GM19328 (cell line): Measurements from ENCODE around the gene ATR.

Source experiments
- ATAC-seq: cut with Tn5 transposase; IDR thresholded peaks from one replicate; pipeline ENCODE4 v1.9.1; 2021; ENCODE audit warnings: mild to moderate bottlenecking, moderate library complexity; ENCODE audit not compliant: unreplicated experiment

ATR gene

DNA sequence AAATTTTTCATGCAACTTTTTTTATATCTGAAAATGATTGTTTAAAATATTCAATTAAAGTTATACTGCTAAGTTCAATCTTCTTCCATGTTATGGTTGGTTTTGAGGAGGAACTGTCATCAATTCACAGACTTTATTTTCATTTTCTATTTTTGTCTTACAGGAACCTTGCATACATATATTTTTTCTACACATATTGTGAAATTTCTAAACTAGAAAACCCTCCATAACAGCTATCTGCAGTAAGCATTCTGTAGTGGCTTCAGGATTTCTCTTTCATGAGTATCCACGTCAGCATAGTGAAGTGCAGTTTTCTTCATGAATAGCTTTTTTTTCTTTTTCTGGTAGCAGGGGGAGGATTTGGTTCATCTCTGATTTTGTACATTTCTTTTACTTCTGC is 48.2 kb downstream of the ATR start:
- no peak for ATAC-seq

DNA sequence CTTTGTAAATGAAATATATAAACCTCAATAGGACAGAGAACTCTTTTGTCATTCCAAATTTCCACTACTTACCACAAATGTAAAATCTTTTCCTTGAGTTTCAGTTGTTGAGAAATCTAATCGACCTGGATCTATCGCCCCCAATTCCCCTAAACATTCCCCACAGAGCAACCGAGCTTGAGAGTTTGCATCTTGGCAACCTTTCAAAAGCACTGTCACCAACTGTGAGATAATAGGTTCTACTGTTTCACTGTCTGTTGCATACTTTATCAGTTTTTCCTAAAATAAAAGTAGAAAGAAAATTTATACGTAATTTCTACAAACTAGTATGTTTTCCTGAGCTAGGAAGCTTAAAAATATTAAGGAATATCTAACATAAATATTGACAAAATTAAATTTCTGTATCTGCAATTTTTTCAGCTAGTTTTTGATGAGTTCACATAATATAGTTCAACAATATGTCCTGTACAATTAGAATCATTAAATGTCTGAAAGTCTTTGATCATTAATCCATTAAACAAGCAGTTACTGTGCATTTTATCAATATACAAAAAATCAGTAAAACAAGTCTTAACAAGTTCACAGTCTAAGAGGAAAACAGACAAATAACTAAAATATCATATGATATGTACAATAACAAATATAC is 54.5 kb downstream of the ATR start:
- ATAC-seq, result no peak

DNA sequence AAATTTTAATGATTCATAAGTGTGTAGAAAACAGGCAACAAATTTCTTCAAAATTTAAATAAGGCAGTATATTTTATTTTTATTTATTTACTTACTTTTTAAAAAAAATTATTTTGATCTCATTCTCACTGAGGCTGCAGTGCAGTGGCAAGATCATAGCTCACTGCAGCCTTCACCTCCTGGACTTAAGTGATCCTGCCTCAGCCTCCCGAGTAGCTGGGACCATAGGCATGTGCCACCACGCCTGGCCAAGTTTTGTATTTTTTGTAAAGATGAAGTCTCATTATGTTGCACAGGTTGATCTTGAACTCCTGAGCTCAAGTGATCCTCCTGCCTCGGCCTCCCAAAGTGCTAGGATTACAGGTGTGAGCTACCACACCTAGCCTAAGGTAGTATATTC is 69.5 kb downstream of the ATR start:
- no peak for ATAC-seq

DNA sequence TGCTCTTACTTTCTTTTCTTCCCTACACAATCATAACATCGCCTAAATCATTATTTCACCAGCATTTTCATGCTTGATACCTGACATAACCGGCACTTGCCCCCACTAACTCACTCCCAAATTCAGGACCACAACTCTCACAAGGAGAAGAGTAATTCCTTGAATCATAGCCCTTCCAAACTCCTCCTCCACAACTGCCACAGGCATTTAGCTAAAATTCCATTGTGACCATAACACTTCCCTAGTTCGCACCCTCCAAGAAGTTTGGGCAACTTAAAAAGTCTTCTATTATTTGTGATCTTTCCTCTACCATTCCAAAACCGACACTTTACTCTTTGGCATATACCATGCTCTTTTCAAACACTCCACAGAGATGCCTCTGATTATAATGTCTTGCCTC is 71.3 kb downstream of the ATR start:
- ATAC-seq, result no peak

DNA sequence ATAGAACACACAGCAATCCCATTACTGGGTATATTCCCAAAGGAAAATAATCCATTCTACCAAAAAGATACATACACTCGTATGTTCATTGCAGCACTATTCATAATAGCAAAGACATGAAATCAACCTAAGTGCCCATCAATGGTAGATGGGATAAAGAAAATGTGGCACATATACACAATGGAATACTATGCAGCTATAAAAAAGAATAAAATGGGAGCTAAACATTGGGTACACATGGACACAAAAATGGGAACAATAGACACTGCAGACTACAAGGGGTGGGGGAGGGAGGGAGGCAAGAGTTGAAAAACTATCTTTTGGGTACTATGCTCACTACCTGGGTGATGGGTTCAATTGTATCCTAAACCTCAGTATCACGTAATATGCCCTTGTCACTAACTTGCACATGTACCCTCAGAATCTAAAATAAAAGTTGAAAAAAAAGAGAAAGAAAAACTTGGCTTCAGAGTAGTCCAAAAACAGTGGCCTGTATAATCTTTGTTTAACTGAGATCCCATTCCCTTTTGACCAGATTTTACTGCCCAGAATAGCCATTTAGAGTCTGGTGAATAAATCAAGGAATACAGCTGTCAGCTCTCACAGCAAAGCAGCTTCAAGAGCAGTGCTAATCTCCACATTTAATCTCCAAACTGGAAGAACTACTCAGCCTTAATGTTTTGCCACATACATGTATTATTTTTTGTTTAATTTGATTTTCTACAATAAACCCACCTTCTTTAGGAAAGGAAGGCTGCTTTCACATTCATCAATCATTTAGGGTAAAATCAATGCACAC is 76.1 kb downstream of the ATR start:
- no peak for ATAC-seq

DNA sequence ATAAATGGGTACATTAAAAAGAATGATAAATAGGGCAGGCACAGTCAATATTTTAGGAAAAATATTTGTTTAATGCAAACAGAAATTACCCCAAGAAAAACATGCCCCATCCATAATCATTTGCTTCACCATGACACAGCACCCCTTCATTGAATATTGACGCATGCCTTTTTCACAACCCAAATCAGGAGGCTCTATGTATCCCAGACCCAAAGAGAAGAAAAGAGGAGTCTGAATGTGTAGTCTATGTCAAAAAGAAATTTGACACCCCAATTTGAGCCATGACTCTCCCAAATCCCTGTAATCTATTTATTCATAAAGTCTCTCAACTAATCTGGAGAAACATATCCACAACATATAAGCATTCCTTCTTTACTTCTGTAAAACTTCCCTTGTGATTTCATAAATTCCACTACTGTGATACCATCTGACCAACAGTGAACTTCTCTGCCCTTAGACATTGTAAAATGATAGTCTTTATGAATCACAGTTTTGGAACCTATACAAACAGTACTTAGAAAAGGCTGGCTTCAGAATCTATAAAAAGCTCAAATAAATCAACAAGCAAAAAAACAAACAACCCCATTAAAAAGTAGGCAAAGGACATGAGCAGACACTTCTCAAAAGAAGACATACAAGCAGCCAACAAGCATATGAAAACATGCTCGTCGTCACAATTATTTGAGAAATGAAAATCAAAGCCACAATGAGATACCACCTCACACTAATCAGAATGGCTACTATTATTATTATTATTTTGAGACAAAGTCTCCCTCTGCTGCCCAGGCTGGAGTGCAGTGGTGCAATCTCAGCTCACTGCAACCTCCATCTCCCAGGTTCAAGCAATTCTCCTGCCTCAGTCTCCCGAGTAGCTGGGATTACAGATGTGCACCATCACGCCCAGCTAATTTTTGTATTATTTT is 77.3 kb downstream of the ATR start:
- no peak for ATAC-seq

DNA sequence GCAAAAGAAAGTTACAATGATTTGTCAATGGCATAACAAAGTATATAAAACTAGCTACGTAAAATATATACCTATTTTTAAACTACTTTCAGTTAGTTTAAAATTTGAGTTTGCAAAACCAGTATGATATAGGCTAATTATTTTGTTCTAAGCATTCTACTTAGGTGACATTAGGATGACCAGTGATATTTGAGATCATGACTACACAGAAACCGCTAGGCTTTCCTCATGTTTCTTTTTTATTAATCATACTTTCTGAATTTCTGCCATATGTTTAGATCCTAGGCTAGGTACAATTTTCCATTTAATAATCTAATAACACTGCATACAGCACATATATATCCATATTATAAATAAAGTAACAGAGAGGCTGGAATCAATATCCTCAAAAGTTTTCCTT is 78.3 kb downstream of the ATR start:
- no peak for ATAC-seq

DNA sequence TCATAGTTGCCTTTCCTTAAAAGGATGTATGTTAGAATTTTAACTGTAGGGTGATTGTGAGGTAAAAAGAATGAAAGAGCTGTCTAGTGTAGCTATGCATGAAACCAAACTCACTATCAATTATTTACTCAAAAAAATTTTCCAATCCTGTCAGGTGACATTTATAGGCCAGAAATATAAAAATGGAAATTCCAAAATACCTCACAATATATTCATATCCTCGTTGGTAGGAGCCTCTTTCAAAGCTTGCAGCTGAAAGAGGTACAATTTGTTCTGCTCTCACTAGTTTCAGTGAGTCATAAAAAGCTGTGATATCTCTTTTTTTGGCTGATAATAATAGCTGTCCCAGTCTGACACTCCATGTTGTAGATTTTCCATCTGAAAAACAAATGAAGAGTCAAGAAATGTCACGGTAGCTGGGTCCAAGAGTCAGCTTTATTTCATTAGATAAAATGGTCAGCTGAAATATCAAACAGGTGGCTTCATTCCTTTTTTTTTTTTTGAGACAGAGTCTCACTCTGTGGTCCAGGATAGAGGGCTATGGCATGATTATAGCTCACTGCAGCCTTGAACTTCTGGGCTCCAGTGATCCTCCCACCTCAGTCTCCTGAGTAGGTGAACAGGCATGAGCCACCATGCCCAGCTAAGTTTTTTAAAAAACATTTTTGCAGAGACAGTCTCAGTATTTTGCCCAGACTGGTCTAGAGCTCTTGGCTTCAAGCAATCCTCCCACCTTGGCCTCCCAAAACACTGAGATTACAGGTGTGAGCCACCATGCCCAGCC is 79.9 kb downstream of the ATR start:
- ATAC-seq, result no peak

DNA sequence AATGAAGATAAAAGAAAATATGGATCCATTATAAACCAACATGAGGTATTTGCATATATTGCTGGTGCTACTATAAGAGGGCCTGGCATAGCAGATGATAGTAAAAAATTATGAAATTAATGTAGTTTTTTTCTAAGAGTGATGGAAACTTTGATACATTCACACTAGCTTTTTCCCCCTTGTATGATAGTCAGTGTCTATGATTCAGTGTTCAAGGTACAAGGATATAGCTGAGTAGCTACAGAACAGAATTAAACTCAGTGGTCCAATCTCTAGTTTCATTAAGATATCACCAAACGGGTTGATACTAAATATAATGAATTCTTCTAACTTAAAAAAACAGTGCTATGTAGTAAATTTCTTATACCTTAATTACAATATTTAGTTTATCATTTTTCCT is 80.8 kb downstream of the ATR start:
- ATAC-seq, result no peak

DNA sequence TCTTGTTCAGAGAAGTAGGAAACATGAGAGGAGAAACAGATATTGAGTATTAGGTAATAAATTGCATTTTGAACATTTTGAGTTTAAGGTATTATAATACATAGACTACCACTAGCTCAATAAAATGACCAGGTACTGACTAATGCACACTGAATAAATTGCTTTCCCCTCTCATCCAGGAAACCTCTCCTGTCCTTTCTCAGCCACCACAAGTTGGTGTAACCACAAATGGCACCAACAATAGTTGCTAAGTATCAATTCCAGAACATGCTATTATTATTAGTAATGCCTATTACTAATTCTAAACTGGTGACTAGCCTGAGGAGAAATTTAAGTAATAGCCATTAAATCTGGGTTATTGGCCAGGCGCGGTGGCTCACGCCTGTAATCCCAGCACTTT is 83.4 kb downstream of the ATR start:
- no peak for ATAC-seq

DNA sequence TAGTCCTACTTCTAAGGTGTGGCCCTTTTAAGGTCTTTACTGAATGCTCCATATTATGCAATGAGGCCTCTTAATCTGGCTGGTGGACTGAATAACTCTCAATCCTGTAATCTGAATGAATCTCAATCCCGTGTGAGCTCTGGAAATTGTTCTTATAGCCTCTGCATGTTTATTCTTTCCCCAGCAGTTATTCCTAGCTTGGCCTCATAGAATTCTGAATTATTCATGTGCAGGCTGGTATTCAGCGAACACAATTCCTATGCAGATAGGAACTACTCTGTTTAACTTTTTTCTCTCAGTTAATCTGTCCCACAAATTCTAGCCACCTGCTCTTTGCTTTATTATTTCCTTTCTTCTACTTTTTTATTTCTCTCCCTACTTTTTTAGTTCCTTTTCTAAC is 86.3 kb downstream of the ATR start:
- no peak for ATAC-seq

DNA sequence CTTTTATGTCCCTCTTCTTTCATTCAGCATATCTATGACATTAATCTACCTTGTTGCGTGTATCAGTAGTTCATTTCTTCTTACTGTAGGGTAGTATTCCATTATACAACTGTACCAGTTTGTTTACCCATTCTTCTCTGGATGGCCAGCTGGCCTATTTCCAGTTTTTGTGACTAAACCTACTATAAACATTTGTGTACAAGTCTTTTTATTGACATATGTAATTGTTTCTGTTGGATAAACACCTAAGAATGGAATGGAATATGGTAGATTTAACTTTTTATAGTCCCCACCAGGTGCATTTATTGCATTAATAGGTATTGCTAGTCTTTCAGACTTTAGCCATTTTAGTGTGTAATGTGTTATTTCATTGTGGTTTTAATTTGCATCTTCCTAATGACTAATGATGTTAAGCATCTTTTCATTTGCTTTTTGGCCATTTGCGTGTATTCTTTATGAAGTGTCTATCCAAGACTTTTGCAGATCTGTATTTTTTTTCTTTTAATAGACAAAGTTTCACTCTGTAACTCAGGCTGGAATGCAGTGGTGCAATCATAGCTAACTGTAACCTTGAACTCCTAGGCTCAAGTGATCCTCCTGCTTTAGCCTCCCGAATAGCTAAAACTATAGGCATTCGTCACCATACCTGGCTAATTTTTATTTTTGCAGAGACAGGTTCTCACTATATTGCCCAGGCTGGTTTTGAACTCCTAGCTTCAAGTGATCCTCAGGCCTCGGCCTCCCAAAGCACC is 88.8 kb downstream of the ATR start:
- no peak for ATAC-seq

DNA sequence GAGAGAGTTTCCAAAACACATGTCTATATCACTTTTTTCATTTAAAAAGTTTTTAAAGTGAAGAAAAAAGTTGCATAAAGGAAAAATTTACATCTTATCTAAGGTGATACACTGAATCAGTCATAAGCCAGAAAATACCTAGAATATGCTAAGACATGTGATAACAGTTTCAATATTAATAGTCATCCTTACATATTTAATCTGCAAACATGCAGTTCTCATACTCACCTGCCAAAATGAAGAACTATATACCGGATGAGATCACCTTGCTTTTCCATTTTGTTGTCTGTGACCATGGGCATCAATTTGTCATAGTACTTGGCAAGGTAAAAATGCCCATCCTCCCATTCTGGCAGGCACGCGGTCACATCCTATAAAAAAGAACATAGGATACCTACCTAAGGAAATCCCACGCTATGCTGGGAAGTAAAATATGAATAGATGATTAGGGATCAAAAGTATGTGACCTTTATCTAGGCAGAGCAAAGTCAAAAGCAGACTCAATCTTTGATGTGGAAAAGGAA is 93.6 kb downstream of the ATR start:
- ATAC-seq, result no peak

DNA sequence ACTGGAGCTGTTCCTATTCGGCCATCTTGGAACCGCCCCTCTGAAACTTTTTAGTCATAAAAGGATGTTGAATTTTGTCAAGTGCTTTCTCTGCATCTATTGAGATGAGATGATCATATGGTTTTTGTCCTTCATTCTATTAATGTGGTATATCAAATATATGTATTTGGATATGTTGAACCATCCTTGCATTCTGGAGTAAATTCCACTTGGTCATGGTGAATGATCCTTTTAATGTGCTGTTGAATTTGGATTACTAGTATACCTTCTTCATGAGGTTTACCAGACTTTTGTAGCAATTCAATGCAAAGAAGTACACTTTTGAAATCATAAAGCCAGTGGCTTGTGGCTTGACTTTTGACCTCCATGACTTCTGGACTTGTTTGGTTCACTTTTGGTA is 97.3 kb downstream of the ATR start:
- no peak for ATAC-seq

DNA sequence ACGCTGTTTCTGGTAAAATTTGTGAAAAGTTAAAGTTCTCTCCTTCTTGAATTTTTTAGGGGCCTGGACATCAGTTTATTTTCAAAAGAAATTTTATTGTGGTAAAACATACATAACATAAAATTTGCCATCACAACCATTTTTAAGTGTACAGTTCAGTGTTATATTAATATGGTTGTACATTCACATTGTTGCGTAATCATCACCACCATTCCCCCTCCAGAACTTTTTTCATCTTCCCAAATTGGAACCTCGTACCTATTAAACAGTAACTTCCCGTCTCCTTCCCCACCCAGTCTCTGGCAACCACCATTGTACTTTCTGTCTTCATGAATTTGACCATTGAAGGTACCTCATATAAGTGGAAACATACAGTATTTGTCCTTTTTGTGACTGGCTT is 107.7 kb downstream of the ATR start:
- no peak for ATAC-seq

DNA sequence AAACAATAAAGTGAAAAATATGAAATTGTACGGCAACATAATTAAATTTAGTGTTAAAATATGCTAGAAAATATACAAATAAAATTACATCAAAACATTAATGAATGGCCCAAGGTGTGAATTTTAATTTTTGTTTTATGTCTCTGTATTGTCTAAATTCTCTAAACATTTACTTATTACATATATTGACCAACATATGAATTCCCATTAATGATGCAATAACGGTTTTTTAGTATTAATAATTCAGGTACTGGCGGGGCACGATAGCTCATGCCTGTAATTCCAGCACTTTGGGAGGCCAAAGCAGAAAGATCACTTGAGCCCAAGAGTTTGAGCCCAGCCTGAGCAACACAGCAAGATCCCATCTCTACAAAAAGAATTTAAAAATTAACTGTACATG is 110.1 kb downstream of the ATR start:
- ATAC-seq, result no peak

DNA sequence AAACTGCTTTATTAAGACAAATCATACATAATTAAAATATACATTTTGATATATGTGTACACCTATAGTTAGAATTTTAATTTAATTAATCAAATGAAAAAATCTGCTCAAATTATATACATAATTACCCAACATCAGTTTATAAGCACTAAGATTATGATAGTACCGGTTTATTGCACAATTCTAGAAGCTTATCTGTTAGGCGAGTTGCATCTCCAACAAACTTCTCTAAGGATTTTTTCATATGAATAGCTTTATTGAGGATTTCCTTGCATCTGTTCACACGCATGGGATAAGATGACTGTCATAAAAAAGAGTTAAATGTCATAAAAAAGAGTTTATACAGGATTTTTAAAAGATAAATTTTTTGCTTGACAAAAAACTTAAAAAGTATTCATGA is 110.8 kb downstream of the ATR start:
- no peak for ATAC-seq

DNA sequence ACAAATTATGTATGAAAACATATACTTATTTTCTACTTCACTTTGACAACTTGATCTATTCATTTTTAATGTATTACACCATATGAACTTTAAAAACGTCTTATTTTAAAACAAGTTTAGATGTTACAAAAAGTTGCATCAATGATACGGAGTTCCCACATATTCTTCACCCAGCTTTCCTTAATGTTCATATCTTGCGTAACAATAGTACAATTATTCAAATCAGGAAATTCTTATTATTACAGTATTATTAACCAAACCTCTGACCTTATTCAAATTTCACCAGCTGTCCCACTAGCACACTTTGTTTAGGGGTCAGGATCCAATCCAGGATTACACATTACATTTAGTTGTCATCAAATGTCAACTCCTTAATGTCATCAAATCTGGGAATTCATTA is 117.8 kb downstream of the ATR start:
- ATAC-seq, result no peak

DNA sequence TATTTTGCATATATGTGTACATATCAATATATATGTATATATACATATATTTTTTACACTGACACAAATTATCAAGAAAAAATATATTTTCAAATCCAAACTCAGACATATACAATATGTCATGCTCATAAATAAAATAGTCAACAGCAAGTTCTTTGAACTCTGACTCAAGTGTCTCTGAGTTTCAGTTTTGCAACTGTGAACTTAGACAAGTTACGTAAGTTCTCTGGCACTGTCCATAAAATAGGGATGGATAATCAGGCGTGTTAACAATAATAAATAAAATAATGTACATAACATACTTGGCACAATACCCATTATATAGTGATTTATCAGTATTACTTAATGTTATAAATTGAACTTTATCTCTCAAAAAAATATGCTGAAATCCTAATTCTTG is 118.6 kb downstream of the ATR start:
- ATAC-seq, result no peak

DNA sequence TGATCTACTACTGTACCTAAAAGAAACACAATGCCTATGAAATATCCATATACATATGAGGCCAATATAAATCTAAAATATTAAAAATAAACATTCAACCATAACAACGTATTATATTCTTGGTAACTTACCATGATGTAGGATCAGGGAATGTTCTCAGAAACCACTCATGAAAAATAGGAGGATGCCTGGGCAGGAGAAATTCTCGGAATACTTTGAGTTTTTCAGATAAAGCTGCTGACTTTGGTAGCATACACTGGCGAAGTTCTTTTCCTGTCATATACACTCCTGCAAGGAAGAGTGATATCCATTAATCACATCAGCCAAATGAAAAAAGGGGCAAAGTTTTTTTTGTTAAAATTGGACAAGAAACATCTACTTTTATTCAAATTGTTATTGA is 119.4 kb downstream of the ATR start:
- no peak for ATAC-seq
